ENCODE data around the gene SORBS2. TPM values are rescaled to one million over a fixed set of nuclear protein-coding genes. Genes with fewer than 3 reads are reported as not detected.

SORBS2 gene
- total RNA-seq, 1 donor from 2014 or later, result 33.6 TPM

- peaks cover 4% of the 10 kb centered on the region for H3K36me3 Mint-ChIP-seq (ENCODE audit: unreplicated experiment)
- H3K4me3 Mint-ChIP-seq (ENCODE audit: unreplicated experiment), result no peak overlapping the region
- no peaks in the 10 kb centered on the region for H3K9me3 Mint-ChIP-seq (ENCODE audit: unreplicated experiment)
- H3K4me1 Mint-ChIP-seq (ENCODE audit: unreplicated experiment), result peaks cover 14% of the 10 kb centered on the region
- no peaks in the 10 kb centered on the region for H3K27me3 Mint-ChIP-seq (ENCODE audit: unreplicated experiment)
- H3K27ac Mint-ChIP-seq (ENCODE audit: unreplicated experiment), result no peak overlapping the region
- TF ChIP-seq CTCF (IDR thresholded peaks at IDR 0.05), result no peak
- DNase-seq (ENCODE audit: extremely low spot score, unreplicated experiment), result no peak
Observed at GRCh38 chr4:185722029-185722316, 90.0 kb downstream of the SORBS2 start.

GRCh38 chr4:185721190-185722028, 90.6 kb downstream of the SORBS2 start:
- H3K27ac Mint-ChIP-seq (ENCODE audit: unreplicated experiment), result no peak overlapping the region
- no peak overlapping the region for H3K4me3 Mint-ChIP-seq (ENCODE audit: unreplicated experiment)
- DNase-seq (ENCODE audit: extremely low spot score, unreplicated experiment), result no peak
- H3K27me3 Mint-ChIP-seq (ENCODE audit: unreplicated experiment), result no peaks in the 10 kb centered on the region
- TF ChIP-seq CTCF (IDR thresholded peaks at IDR 0.05), result no peak
- H3K9me3 Mint-ChIP-seq (ENCODE audit: unreplicated experiment), result no peaks in the 10 kb centered on the region
- H3K4me1 Mint-ChIP-seq (ENCODE audit: unreplicated experiment), result peaks cover 14% of the 10 kb centered on the region
- peaks cover 4% of the 10 kb centered on the region for H3K36me3 Mint-ChIP-seq (ENCODE audit: unreplicated experiment)

GRCh38 chr4:185719500-185719858, 92.5 kb downstream of the SORBS2 start:
- Mint-ChIP-seq H3K36me3 (ENCODE audit: unreplicated experiment) (no peaks in the 10 kb centered on the region), H3K4me1 (ENCODE audit: unreplicated experiment) (peaks cover 14% of the 10 kb centered on the region), H3K27ac (ENCODE audit: unreplicated experiment) (no peak overlapping the region), H3K27me3 (ENCODE audit: unreplicated experiment) (no peaks in the 10 kb centered on the region), H3K4me3 (ENCODE audit: unreplicated experiment) (no peak overlapping the region), H3K9me3 (ENCODE audit: unreplicated experiment) (no peaks in the 10 kb centered on the region)
- DNase-seq (ENCODE audit: extremely low spot score, unreplicated experiment), result no peak
- TF ChIP-seq CTCF (IDR thresholded peaks at IDR 0.05), result no peak

GRCh38 chr4:185718578-185719499, 93.2 kb downstream of the SORBS2 start:
- peaks cover 11% of the 10 kb centered on the region for H3K4me1 Mint-ChIP-seq (ENCODE audit: unreplicated experiment)
- DNase-seq (ENCODE audit: extremely low spot score, unreplicated experiment), result no peak

More at GRCh38 chr4:185718578-185719499, 93.2 kb downstream of the SORBS2 start:
- Mint-ChIP-seq H3K4me3 (ENCODE audit: unreplicated experiment) (no peak overlapping the region), H3K27me3 (ENCODE audit: unreplicated experiment) (no peaks in the 10 kb centered on the region), H3K27ac (ENCODE audit: unreplicated experiment) (no peak overlapping the region), H3K9me3 (ENCODE audit: unreplicated experiment) (no peaks in the 10 kb centered on the region), H3K36me3 (ENCODE audit: unreplicated experiment) (no peaks in the 10 kb centered on the region)
- no peak for TF ChIP-seq CTCF (IDR thresholded peaks at IDR 0.05)

All from osteocyte (in vitro differentiated cells).